GM12878 (cell line): ENCODE data around the gene COA1. TPM values are rescaled to one million over a fixed set of nuclear protein-coding genes. Genes with fewer than 3 reads are reported as not detected.

Source experiments
- ATAC-seq: fragments of 200-7000 bp; cut with Tn5 transposase; 3 replicates; pipeline ENCODE4 v1.9.1; 2020; ENCODE audit warnings: mild to moderate bottlenecking, moderate library complexity
- BruUV-seq: library from RNA; stranded (reverse); fragments of 400-500 nt; replicated peaks from 2 replicates; lab custom pipeline; 2021; lab: Mats Ljungman, UMichigan
- CTCF ChIA-PET: fragments of 300-600 bp; sonication (Branson Sonifier 250); formaldehyde crosslinking; extraction: SDS; loops from one replicate; lab custom pipeline; 2021; ENCODE audit warnings: inconsistent platforms; lab: Yijun Ruan, JAX
- POLR2A ChIA-PET: fragments of 350-600 bp; formaldehyde crosslinking; extraction: SDS; loops from one replicate; lab custom pipeline; 2021; ENCODE audit warnings: inconsistent platforms; lab: Charles Lee
- RAD21 ChIA-PET: fragments of 300-600 bp; sonication (Branson Sonifier 250); formaldehyde crosslinking; loops from one replicate; lab custom pipeline; 2023; ENCODE audit warnings: antibody characterized with exemption; ENCODE audit not compliant: unreplicated experiment; lab: Charles Lee
- SMC1A ChIA-PET: fragments of 300-600 bp; sonication (Branson Sonifier 250); formaldehyde crosslinking; loops from one replicate; lab custom pipeline; 2023; ENCODE audit not compliant: unreplicated experiment, uncharacterized antibody; lab: Charles Lee
- DNase-seq: peaks from one replicate; pipeline ENCODE4 v3.0.0-alpha.2; 2011; ENCODE audit warnings: low read depth, low spot score
- FAIRE-seq: peaks from 3 replicates; lab custom pipeline; 2011; peaks lifted over from hg19 to GRCh38; lab: Jason Lieb, UNC
- H2AFZ ChIP-seq: 2 replicates; pipeline ENCODE4 v1.6.0; 2011; ENCODE audit warnings: low read depth, low read length, control low read depth; ENCODE audit not compliant: control insufficient read depth
- H3K27ac ChIP-seq: 2 replicates; pipeline ENCODE4 v1.5.1; 2011; ENCODE audit warnings: control low read depth; ENCODE audit not compliant: control insufficient read depth, insufficient read depth
- H3K27me3 ChIP-seq, 2 experiments: replicated peaks in 1 of 2; 2 replicates each; pipeline versions ENCODE4 v1.6.0 to v1.6.1; 2011; ENCODE audit warnings: low read length in 1 of 2; ENCODE audit not compliant: control insufficient read depth in 2 of 2, insufficient read depth in 2 of 2
- H3K36me3 ChIP-seq, 2 experiments: 2 replicates each; pipeline ENCODE4 v1.5.1; 2011; ENCODE audit warnings: low read length in 1 of 2; ENCODE audit not compliant: control insufficient read depth in 2 of 2, insufficient read depth in 2 of 2
- H3K4me1 ChIP-seq: 2 replicates; pipeline ENCODE4 v1.6.1; 2011; ENCODE audit warnings: mild to moderate bottlenecking, low read length, moderate library complexity, mixed read lengths; ENCODE audit not compliant: control insufficient read depth, insufficient read depth
- H3K4me2 ChIP-seq: 2 replicates; pipeline ENCODE4 v1.6.0; 2011; ENCODE audit warnings: control low read depth; ENCODE audit not compliant: control insufficient read depth, insufficient read depth
- H3K4me3 ChIP-seq: fragments of 200-600 bp; sonication (generic); 2 replicates; pipeline ENCODE4 v1.5.1; 2016
- H3K79me2 ChIP-seq: 2 replicates; pipeline ENCODE4 v1.6.0; 2011; ENCODE audit warnings: low read length; ENCODE audit not compliant: control insufficient read depth, insufficient read depth
- H3K9ac ChIP-seq: 2 replicates; pipeline ENCODE4 v1.8.0; 2011; ENCODE audit warnings: low read length, control low read depth, mixed read lengths; ENCODE audit not compliant: control insufficient read depth, insufficient read depth
- H3K9me3 ChIP-seq: replicated peaks from 3 replicates; pipeline ENCODE4 v1.5.1; 2011; ENCODE audit warnings: mild to moderate bottlenecking, low read length; ENCODE audit not compliant: control insufficient read depth, insufficient read depth
- H4K20me1 ChIP-seq: 2 replicates; pipeline ENCODE4 v1.6.0; 2011; ENCODE audit not compliant: control insufficient read depth, insufficient read depth
- BHLHE40 ChIP-seq, 2 experiments: fragments of 450-650 bp in 1 of 2; IDR thresholded peaks; 2 replicates each; pipeline ENCODE4 v1.6.1; 2011 to 2017; ENCODE audit warnings: low read depth in 2 of 2, borderline replicate concordance in 1 of 2, improper control_type of control experiment in 1 of 2, low read length in 1 of 2, mild to moderate bottlenecking in 1 of 2
- BRCA1 ChIP-seq: IDR thresholded peaks from 2 replicates; pipeline ENCODE4 v1.6.1; 2011; ENCODE audit warnings: low read depth, low read length, improper control_type of control experiment
- CHD2 ChIP-seq: IDR thresholded peaks from 2 replicates; pipeline ENCODE4 v1.6.1; 2011; ENCODE audit warnings: low read depth, low read length, improper control_type of control experiment, borderline replicate concordance
- CHD4 ChIP-seq: fragments of 200-600 bp; sonication (generic); IDR thresholded peaks from 2 replicates; pipeline ENCODE4 v1.6.1; 2016; ENCODE audit warnings: mild to moderate bottlenecking
- CREM ChIP-seq: IDR thresholded peaks from 2 replicates; pipeline ENCODE4 v1.6.1; 2014; ENCODE audit warnings: antibody characterized with exemption, low read depth
- EED ChIP-seq: sonication (generic); IDR thresholded peaks from 2 replicates; pipeline ENCODE4 v1.6.1; 2016; ENCODE audit warnings: antibody characterized with exemption, low read depth
- ESRRA ChIP-seq: IDR thresholded peaks from 2 replicates; pipeline ENCODE4 v1.6.1; 2012; ENCODE audit warnings: mild to moderate bottlenecking, low read length, improper control_type of control experiment
- FOXK2 ChIP-seq: fragments of 450-650 bp; IDR thresholded peaks from 2 replicates; pipeline ENCODE4 v1.6.1; 2017; ENCODE audit warnings: mild to moderate bottlenecking, moderate library complexity
- IKZF1 ChIP-seq: fragments of 450-650 bp; conservative IDR thresholded peaks from 2 replicates; pipeline ENCODE4 v1.6.1; 2017; ENCODE audit warnings: antibody characterized with exemption, mild to moderate bottlenecking
- IKZF2 ChIP-seq, 2 experiments: fragments of 450-650 bp; IDR thresholded peaks; 2 replicates each; pipeline ENCODE4 v1.6.1; 2017; ENCODE audit warnings: mild to moderate bottlenecking in 2 of 2, moderate library complexity in 2 of 2
- POLR2A ChIP-seq: IDR thresholded peaks from 2 replicates; pipeline ENCODE4 v1.6.1; 2011; ENCODE audit warnings: low read depth, mild to moderate bottlenecking, low read length
- RUNX3 ChIP-seq: IDR thresholded peaks from 2 replicates; pipeline ENCODE4 v1.6.1; 2012; ENCODE audit warnings: low read length, inconsistent platforms
- SMC3 ChIP-seq: IDR thresholded peaks from 2 replicates; pipeline ENCODE4 v1.6.1; 2011; ENCODE audit warnings: low read length, improper control_type of control experiment, borderline replicate concordance
- SP1 ChIP-seq: IDR thresholded peaks from one replicate; pipeline ENCODE4 v1.6.1; 2011; ENCODE audit warnings: low read depth, low read length
- SPI1 ChIP-seq: IDR thresholded peaks from 2 replicates; pipeline ENCODE4 v1.6.1; 2011; ENCODE audit warnings: low read depth, mild to moderate bottlenecking, low read length, moderate library complexity, borderline replicate concordance; ENCODE audit not compliant: insufficient read depth
- SREBF1 ChIP-seq: IDR thresholded peaks from 2 replicates; pipeline ENCODE4 v1.6.1; 2012; ENCODE audit warnings: mild to moderate bottlenecking, low read length
- SUPT20H ChIP-seq: IDR thresholded peaks from 2 replicates; pipeline ENCODE4 v1.6.1; 2011; ENCODE audit warnings: low read depth, mild to moderate bottlenecking, low read length, moderate library complexity, borderline replicate concordance; ENCODE audit not compliant: control insufficient read depth
- TCF12 ChIP-seq: IDR thresholded peaks from 2 replicates; pipeline ENCODE4 v1.6.1; 2011; ENCODE audit warnings: low read depth, mild to moderate bottlenecking, low read length
- ZNF384 ChIP-seq: IDR thresholded peaks from 2 replicates; pipeline ENCODE4 v1.6.1; 2012; ENCODE audit warnings: low read depth, mild to moderate bottlenecking, low read length, improper control_type of control experiment, borderline replicate concordance
- WGBS: methylation state at CpG from one replicate; pipeline ENCODE4 v1.1.6; 2016; ENCODE audit warnings: low lambda C conversion rate; ENCODE audit not compliant: insufficient replicate concordance, insufficient coverage; ENCODE audit errors: missing lambda C conversion rate; 5-methylcytosine and 5-hydroxymethylcytosine counted together
- in situ Hi-C: fragments of 300-500 bp; cut with MboI; formaldehyde crosslinking; loops from 9 replicates; pipeline ENCODE4 v1.14.3; 2018; ENCODE audit warnings: mixed read lengths
- intact Hi-C: fragments of 100-400 bp; cut with micrococcal nuclease; formaldehyde crosslinking; loops from one replicate; pipeline ENCODE4 v1.14.2; 2022; ENCODE audit not compliant: unreplicated experiment
- polyA plus RNA-seq, 11 experiments: library from polyadenylated mRNA; depleted of rRNA in 4 of 11; unstranded in 6 of 11; stranded (reverse) in 5 of 11; fragments of >200 nt; fragmentation: Nextera tagmentation in 4 of 11; fragmentation: Illumina TruSeq in 1 of 11; extraction: Ambion mirVana in 4 of 11; extraction: Trizol in 1 of 11; gene quantifications; 1 replicate in 1 of 11; 2 replicates in 10 of 11; pipeline versions ENCODE4 v1.2.1 to v1.2.3, GENCODE V29; 2011 to 2016; ENCODE audit warnings: inconsistent platforms in 2 of 11, missing spikeins in 2 of 11, low read depth in 1 of 11
- total RNA-seq, 4 experiments: library from RNA; depleted of rRNA in 3 of 4; stranded (reverse); fragments of >200 nt in 3 of 4; fragmentation: Illumina TruSeq in 1 of 4; extraction: Trizol in 1 of 4; gene quantifications; 2 replicates each; pipeline versions ENCODE4 v1.2.1 to v1.2.3, GENCODE V29; 2013 to 2021

The COA1 gene
- total and polyA plus RNA-seq, 10 of the 15 experiments (the other 5 are each of a cell fraction or from before 2014, with no cell fraction given) = 83.1 to 258 (median 111) TPM

GRCh38 chr7:43653891-43654504 lies 75.3 kb downstream of the COA1 start:
- Histone ChIP-seq H3K79me2 (peaks cover 54% of the 10 kb centered on the region), H3K4me1 (peaks cover 47% of the 10 kb centered on the region), H3K9ac (no peak overlapping the region), H3K27ac (no peak overlapping the region), H3K4me3 (no peak overlapping the region), H4K20me1 (no peaks in the 10 kb centered on the region), H3K36me3 (peaks cover 3 to 6% of the 10 kb centered on the region in 2 experiments)
- no TSS peak for BruUV-seq
- SMC1A ChIA-PET = interaction anchor here (0.8 to 10.6 kb wide), 3 partner anchors 46 to 73 kb away, joined by 3 to 177 read pairs (median 3); no protein-coding TSS in a partner anchor
- RAD21 ChIA-PET = interaction anchor here (1.1 to 10.8 kb wide), 2 partner anchors 8 to 67 kb away, joined by 3 to 280 read pairs; partner anchors contain the start of gene STK17A
- intact Hi-C loops = no loop called here
- DNase-seq = no peak
- TF ChIP-seq EED (peak; percentile 15; the same call in 1 of the 2 replicates), POLR2A (no peak)
- TF ChIP-seq, all 136 proteins: peak for 1
- FAIRE-seq (no peak), ATAC-seq (no peak)
- Histone ChIP-seq H3K4me2 (no peak overlapping the region), H3K9me3 (peaks cover 3% of the 10 kb centered on the region; the same call in 2 of the 3 replicates), H2AFZ (no peak overlapping the region), H3K27me3 (no peaks in the 10 kb centered on the region)
- ChIA-PET CTCF (interaction anchor here (0.8 to 1.5 kb wide), 2 partner anchors 24 to 46 kb away, joined by 4 to 10 read pairs; no protein-coding TSS in a partner anchor), POLR2A (interaction anchor here (0.9 to 1.3 kb wide), 3 partner anchors 9 to 71 kb away, joined by 3 to 4 read pairs (median 3); partner anchors contain the start of gene STK17A)
- in situ Hi-C loops = no loop called here
- WGBS = 67% methylated on average over 4 of the region's 4 CpGs

- FAIRE-seq = no peak
- ChIA-PET RAD21 (interaction anchor here (1.1 to 10.8 kb wide), 2 partner anchors 9 to 66 kb away, joined by 3 to 280 read pairs; partner anchors contain the start of gene STK17A), CTCF (interaction anchor here (0.8 to 1.5 kb wide), 2 partner anchors 25 to 47 kb away, joined by 4 to 10 read pairs; no protein-coding TSS in a partner anchor), POLR2A (interaction anchor here (0.9 to 1.3 kb wide), 3 partner anchors 8 to 71 kb away, joined by 3 to 4 read pairs (median 3); partner anchors contain the start of gene STK17A), SMC1A (interaction anchor here (0.8 to 10.6 kb wide), 3 partner anchors 46 to 73 kb away, joined by 3 to 177 read pairs (median 3); no protein-coding TSS in a partner anchor)
- H4K20me1 ChIP-seq = no peaks in the 10 kb centered on the region
- H3K4me3 ChIP-seq = no peak overlapping the region
- 75% methylated on average over 4 of the region's 4 CpGs for WGBS
- H3K79me2 ChIP-seq = peaks cover 51% of the 10 kb centered on the region
- H3K9ac ChIP-seq = no peak overlapping the region
- H2AFZ ChIP-seq = no peak overlapping the region
- no peak for ATAC-seq
- peaks cover 46% of the 10 kb centered on the region for H3K4me1 ChIP-seq
- H3K36me3 ChIP-seq = peaks cover 3 to 6% of the 10 kb centered on the region in 2 experiments
- DNase-seq = no peak
- BruUV-seq = no TSS peak
- in situ Hi-C loops (no loop called here), intact Hi-C loops (no loop called here)
- H3K4me2 ChIP-seq = no peak overlapping the region
- no peaks in the 10 kb centered on the region for H3K27me3 ChIP-seq
- no peak overlapping the region for H3K27ac ChIP-seq
- H3K9me3 ChIP-seq = peaks cover 3% of the 10 kb centered on the region; the same call in 2 of the 3 replicates
- TF ChIP-seq IKZF2 (IDR thresholded peaks at IDR 0.05) (0 out of 4 replicates have a peak, but pooled peaks of 1 of the 2 experiments have one; percentile 16), CREM (no peak), TCF12 (no peak), IKZF1 (0 out of 2 replicates have a peak, but pooled peaks have one; percentile 15), ZNF384 (no peak), BHLHE40 (IDR thresholded peaks at IDR 0.05; ENCODE audit: borderline replicate concordance in 1 of 2, low read depth in 2 of 2, low read length in 1 of 2) (no peak), SP1 (no peak), FOXK2 (no peak), BRCA1 (no peak), SUPT20H (no peak), CHD2 (no peak), SPI1 (no peak), RUNX3 (peak; percentile 55), CHD4 (no peak), SREBF1 (no peak), ESRRA (no peak), SMC3 (no peak)
Observed at GRCh38 chr7:43653466-43653865, 75.9 kb downstream of the COA1 start.
